HUES64 (cell line): ENCODE results near the gene SDCCAG8.

Source experiments
- H3K27ac ChIP-seq: 2 replicates; pipeline ENCODE4 v1.7.0; 2013; ENCODE audit warnings: low read depth, low read length, inconsistent platforms
- H3K27me3 ChIP-seq: 2 replicates; pipeline ENCODE4 v1.6.1; 2013; ENCODE audit warnings: mild to moderate bottlenecking, low read length; ENCODE audit not compliant: insufficient read depth
- H3K36me3 ChIP-seq: 2 replicates; pipeline ENCODE4 v1.6.1; 2013; ENCODE audit warnings: mild to moderate bottlenecking, low read length; ENCODE audit not compliant: insufficient read depth
- H3K4me1 ChIP-seq: 2 replicates; pipeline ENCODE4 v1.6.1; 2013; ENCODE audit warnings: mild to moderate bottlenecking, low read length, moderate library complexity; ENCODE audit not compliant: insufficient read depth
- H3K4me3 ChIP-seq: 2 replicates; pipeline ENCODE4 v1.5.1; 2013; ENCODE audit warnings: mild to moderate bottlenecking, low read length, moderate library complexity
- H3K9ac ChIP-seq: 2 replicates; pipeline ENCODE4 v1.6.1; 2013; ENCODE audit warnings: mild to moderate bottlenecking, low read depth, low read length
- H3K9me3 ChIP-seq: 2 replicates; pipeline ENCODE4 v1.6.1; 2013; ENCODE audit warnings: low read depth, low read length; ENCODE audit not compliant: insufficient read depth
- WGBS: fragments of 150-250, 120-280 bp; methylation state at CpG from one replicate; pipeline ENCODE4 v1.1.7; 2013; ENCODE audit warnings: missing lambda C conversion rate; 5-methylcytosine and 5-hydroxymethylcytosine counted together

SDCCAG8 gene

DNA sequence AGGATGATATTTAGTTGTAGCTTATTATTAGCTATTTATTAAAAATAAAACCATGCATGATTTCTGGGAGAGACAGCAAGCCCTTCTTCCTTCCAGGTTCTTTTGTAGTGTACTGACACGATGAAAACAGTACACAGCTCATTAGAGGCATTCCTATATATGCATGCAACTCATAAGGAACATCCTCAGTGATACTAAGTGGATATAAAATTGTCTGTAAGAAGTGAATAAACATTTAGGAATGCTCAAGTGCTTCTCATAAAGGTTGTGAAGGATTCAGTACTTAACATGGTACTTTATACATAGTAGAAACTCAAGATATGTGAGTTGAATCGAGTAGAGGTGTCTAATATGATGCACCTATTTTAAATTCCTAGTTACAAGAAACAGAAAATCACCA, 287.7 kb downstream of the SDCCAG8 start:
- WGBS, result 100% methylated on average over 1 of the region's 2 CpGs
- Histone ChIP-seq H3K9ac (no peak overlapping the region), H3K27me3 (no peaks in the 10 kb centered on the region), H3K9me3 (no peaks in the 10 kb centered on the region), H3K27ac (no peak overlapping the region), H3K4me1 (no peaks in the 10 kb centered on the region), H3K36me3 (peaks cover 4% of the 10 kb centered on the region; the same call in 1 of the 2 replicates), H3K4me3 (no peak overlapping the region)

DNA sequence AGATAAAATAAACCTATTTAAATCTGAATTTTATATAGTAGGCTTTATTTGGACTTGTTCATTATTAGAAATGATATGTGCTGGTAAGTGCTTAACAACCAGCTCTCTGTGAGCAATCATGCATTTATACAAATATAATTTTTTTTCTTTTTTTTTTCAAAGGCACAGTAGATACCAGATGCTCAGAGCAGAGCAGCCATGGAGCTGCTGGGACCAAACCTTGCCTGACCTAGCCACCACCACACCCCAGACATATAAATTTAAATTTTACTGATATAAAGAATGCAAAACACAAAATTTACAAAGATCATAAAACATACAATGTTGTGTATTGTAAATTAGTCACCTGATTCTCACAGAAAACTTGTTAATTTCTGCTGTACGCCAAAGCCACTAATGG, 290.6 kb downstream of the SDCCAG8 start:
- no peak overlapping the region for H3K9ac ChIP-seq
- H3K27ac ChIP-seq, result no peak overlapping the region
- WGBS, result 0% methylated on average over 1 of the region's 1 CpG
- H3K4me3 ChIP-seq, result no peak overlapping the region
- H3K9me3 ChIP-seq, result no peaks in the 10 kb centered on the region
- H3K36me3 ChIP-seq, result peaks cover 4% of the 10 kb centered on the region; the same call in 1 of the 2 replicates
- no peaks in the 10 kb centered on the region for H3K27me3 ChIP-seq
- no peaks in the 10 kb centered on the region for H3K4me1 ChIP-seq

DNA sequence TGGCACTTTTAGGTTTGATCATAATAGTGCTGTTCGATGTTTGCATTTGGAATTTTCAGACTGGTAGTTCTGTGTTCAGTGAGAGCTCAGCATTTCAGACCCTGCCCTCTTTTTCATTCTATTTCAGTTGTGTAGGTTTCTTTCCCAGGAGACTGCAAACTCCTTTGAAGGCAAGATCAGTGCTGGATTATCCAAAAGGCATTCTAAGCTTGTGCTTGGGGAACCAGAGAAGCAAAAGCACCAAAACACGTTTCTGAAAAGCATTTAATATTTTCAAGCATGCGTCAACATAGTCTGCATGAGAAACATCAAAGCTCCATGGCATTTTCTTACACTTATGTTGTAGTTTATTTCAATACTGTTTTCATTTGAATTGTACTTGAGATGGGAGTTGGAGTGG, 292.1 kb downstream of the SDCCAG8 start:
- no peak overlapping the region for H3K9ac ChIP-seq
- WGBS, result 92% methylated on average over 3 of the region's 3 CpGs
- H3K9me3 ChIP-seq, result no peaks in the 10 kb centered on the region
- peaks cover 4% of the 10 kb centered on the region; the same call in 1 of the 2 replicates for H3K36me3 ChIP-seq
- no peak overlapping the region for H3K4me3 ChIP-seq
- H3K27ac ChIP-seq, result no peak overlapping the region
- no peaks in the 10 kb centered on the region for H3K4me1 ChIP-seq
- H3K27me3 ChIP-seq, result no peaks in the 10 kb centered on the region

DNA sequence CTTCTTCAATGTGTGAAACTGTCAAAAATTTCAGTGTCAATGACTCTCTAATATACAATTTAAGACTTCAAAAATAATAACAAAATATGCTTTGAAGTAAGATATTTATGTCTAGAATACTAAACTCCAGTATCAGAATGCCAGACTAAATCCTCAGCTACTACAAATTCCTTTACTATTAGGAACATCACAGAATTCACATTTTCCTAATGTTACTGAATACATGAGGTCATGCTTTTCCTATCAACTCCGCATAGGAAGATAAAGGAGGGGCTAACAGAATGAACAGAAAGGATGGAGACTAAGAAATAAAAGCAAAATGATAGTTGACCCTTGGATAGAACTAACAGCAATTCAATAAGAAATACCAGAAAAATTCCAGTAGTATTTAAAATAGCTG, 292.7 kb downstream of the SDCCAG8 start:
- no peaks in the 10 kb centered on the region for H3K4me1 ChIP-seq
- 100% methylated on average over 1 of the region's 1 CpG for WGBS
- no peaks in the 10 kb centered on the region for H3K27me3 ChIP-seq

DNA sequence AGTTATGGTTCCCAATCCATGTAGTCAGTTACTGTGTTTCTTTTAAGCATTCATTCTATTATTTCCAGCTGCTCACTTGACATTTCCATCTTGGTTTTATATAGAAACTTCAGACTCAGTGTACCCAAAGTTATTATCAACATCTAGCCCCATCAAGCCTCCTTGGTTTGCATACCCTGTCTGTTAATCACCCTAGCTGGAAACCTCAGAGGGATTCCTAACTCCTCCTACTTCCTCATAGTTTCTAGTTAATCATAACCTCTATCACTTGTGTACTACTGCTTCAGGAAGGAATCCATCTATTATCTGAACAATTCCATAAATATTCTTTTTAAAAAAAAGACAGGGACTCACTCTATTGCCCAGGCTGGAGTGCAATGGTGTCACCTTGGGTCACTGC, 293.3 kb downstream of the SDCCAG8 start:
- Histone ChIP-seq H3K27ac (no peak overlapping the region), H3K4me3 (no peak overlapping the region), H3K9me3 (no peaks in the 10 kb centered on the region), H3K4me1 (no peaks in the 10 kb centered on the region), H3K9ac (no peak overlapping the region), H3K36me3 (peaks cover 4% of the 10 kb centered on the region; the same call in 1 of the 2 replicates), H3K27me3 (no peaks in the 10 kb centered on the region)

More for the DNA sequence above, 292.7 kb downstream of the SDCCAG8 start:
- H3K9me3 ChIP-seq, result no peaks in the 10 kb centered on the region
- H3K9ac ChIP-seq, result no peak overlapping the region
- H3K27ac ChIP-seq, result no peak overlapping the region
- peaks cover 4% of the 10 kb centered on the region; the same call in 1 of the 2 replicates for H3K36me3 ChIP-seq
- no peak overlapping the region for H3K4me3 ChIP-seq
